ENCODE results near the gene PRDM10. TPM values are rescaled to one million over a fixed set of nuclear protein-coding genes. Genes with fewer than 3 reads are reported as not detected.
"Not testable (repeated sequence)": the region's sequence is repeated elsewhere in the genome, so short reads cannot be mapped to it uniquely, and the experiment has no call there.

Gene PRDM10
- total RNA-seq, 1 donor from 2014 or later = 48.1 TPM

DNA sequence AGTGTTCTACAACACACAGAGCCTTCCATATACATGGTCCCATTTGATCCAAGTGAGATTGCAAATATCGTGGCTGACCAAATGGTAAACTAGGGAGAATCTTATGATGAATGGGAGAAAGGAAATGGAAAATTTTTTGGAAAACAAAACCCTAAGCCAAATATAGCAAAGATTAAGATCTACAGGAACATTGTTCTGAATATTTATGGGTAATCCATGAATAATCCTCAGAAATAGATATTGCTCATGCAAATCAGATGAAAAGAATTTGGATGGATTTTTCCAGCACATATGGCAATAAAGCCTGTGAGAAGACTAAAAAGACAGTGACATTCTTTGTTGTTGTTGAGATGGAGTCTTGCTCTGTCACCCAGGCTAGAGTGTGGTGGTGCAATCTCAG lies 21.7 kb upstream of the PRDM10 start:
- TF ChIP-seq, protein P1, sequence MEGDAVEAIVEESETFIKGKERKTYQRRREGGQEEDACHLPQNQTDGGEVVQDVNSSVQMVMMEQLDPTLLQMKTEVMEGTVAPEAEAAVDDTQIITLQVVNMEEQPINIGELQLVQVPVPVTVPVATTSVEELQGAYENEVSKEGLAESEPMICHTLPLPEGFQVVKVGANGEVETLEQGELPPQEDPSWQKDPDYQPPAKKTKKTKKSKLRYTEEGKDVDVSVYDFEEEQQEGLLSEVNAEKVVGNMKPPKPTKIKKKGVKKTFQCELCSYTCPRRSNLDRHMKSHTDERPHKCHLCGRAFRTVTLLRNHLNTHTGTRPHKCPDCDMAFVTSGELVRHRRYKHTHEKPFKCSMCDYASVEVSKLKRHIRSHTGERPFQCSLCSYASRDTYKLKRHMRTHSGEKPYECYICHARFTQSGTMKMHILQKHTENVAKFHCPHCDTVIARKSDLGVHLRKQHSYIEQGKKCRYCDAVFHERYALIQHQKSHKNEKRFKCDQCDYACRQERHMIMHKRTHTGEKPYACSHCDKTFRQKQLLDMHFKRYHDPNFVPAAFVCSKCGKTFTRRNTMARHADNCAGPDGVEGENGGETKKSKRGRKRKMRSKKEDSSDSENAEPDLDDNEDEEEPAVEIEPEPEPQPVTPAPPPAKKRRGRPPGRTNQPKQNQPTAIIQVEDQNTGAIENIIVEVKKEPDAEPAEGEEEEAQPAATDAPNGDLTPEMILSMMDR (IDR thresholded peaks at IDR 0.05) = no peak
- intact Hi-C loops (cut with DNase I) = no loop called here
- no peak for DNase-seq (ENCODE audit: low spot score in 2 of 2)
- H3K4me1 ChIP-seq = no peaks in the 10 kb centered on the region
- no peaks in the 10 kb centered on the region for H3K27me3 ChIP-seq
- no peaks in the 10 kb centered on the region for H3K36me3 ChIP-seq
- H3K4me3 ChIP-seq = no peak overlapping the region
- H3K27ac ChIP-seq = no peak overlapping the region
- no peaks in the 10 kb centered on the region for H3K9me3 ChIP-seq

DNA sequence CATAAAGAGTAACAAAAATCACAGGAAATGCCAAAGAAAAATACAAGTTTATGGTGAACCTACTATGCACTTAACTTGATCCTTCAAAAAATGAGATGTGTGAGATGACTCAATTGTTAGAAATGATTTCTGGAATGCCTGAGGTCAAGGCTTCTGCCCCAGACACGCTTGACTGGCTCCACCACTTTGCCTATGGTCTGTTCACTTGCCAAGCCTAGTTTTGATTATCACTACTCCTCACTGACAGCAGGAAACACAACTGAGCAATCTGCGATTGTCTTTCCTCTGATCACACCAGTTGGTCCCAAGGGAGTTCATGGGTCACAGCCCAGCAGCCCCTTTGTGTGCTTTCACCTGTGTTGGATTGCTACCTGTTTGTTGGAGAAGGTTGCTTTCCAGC lies 20.6 kb upstream of the PRDM10 start:
- intact Hi-C loops (cut with DNase I) = no loop called here
- H3K4me1 ChIP-seq = no peaks in the 10 kb centered on the region
- TF ChIP-seq, protein P1 (IDR thresholded peaks at IDR 0.05) = no peak
- H3K9me3 ChIP-seq = no peaks in the 10 kb centered on the region
- H3K36me3 ChIP-seq = no peaks in the 10 kb centered on the region
- DNase-seq (ENCODE audit: low spot score in 2 of 2) = no peak
- no peak overlapping the region for H3K4me3 ChIP-seq
- no peaks in the 10 kb centered on the region for H3K27me3 ChIP-seq
- no peak overlapping the region for H3K27ac ChIP-seq

DNA sequence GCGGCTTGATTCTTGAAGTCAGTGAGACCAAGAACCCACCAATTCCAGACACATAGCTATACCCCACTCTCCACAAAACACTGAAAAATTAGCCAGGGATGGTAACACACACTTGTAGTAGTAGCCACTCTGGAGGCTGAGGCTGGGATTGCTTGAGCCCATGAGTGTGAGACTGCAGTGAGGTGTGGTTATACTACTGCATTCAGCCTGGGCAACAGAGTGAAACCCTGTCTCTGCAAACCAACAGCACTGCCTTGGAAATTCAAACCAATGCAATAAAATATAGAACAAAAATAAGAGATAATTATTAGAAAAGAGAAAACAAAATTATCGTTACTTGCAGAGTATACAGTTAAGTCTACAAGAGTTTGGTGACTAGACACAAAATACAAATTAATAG lies 20.2 kb upstream of the PRDM10 start:
- DNase-seq (ENCODE audit: low spot score in 2 of 2) = no peak
- no peaks in the 10 kb centered on the region for H3K27me3 ChIP-seq
- no peaks in the 10 kb centered on the region for H3K4me1 ChIP-seq
- H3K4me3 ChIP-seq = no peak overlapping the region
- H3K36me3 ChIP-seq = no peaks in the 10 kb centered on the region
- intact Hi-C loops (cut with DNase I) = no loop called here
- H3K27ac ChIP-seq = no peak overlapping the region
- TF ChIP-seq, protein P1 (IDR thresholded peaks at IDR 0.05) = no peak
- H3K9me3 ChIP-seq = no peaks in the 10 kb centered on the region

DNA sequence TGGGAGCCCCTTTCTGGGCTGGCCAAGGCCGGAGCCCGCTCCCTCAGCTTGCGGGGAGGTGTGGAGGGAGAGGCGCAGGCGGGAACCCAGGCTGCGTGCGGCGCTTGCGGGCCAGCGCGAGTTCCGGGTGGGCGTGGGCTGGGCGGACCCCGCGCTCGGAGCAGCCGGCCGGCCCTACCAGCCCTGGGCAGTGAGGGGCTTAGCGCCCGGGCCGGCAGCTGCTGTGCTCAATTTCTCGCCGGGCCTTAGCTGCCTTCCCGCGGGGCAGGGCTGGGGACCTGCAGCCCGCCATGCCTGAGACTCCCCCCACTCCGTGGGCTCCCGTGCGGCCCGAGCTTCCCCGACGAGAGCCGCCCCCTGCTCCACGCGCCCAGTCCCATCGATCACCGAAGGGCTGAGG lies 19.0 kb upstream of the PRDM10 start:
- intact Hi-C loops (cut with DNase I) = not testable (repeated sequence)

DNA sequence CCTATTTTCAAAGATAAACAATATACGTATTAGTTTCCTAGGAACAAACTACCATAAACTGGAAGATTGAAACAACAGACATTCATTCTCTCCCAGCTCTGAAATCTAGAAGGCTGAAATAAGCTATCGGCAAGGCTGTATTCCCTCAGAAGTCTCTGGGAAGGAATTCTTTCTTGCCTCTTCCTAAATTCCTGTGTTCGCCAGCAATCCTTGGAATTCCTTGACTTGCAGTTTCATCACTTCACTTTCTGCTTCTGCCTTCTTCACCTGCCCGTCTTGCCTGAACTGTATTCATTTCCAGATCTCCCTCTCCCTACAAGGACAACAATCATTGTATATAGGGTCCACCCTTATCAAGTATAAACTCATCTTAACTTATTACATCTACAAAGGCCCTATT lies 17.7 kb upstream of the PRDM10 start:
- TF ChIP-seq, protein P1 (IDR thresholded peaks at IDR 0.05) = no peak
- Histone ChIP-seq H3K36me3 (no peaks in the 10 kb centered on the region), H3K4me1 (no peaks in the 10 kb centered on the region), H3K27ac (no peak overlapping the region), H3K4me3 (no peak overlapping the region), H3K9me3 (no peaks in the 10 kb centered on the region), H3K27me3 (no peaks in the 10 kb centered on the region)
- intact Hi-C loops (cut with DNase I) = no loop called here
- DNase-seq (ENCODE audit: low spot score in 2 of 2) = no peak

More for the DNA sequence above, 19.0 kb upstream of the PRDM10 start:
- not testable (repeated sequence) for H3K4me3 ChIP-seq; DNase-seq (ENCODE audit: low spot score in 2 of 2); H3K36me3 ChIP-seq; H3K27ac ChIP-seq; H3K27me3 ChIP-seq; H3K4me1 ChIP-seq; H3K9me3 ChIP-seq

DNA sequence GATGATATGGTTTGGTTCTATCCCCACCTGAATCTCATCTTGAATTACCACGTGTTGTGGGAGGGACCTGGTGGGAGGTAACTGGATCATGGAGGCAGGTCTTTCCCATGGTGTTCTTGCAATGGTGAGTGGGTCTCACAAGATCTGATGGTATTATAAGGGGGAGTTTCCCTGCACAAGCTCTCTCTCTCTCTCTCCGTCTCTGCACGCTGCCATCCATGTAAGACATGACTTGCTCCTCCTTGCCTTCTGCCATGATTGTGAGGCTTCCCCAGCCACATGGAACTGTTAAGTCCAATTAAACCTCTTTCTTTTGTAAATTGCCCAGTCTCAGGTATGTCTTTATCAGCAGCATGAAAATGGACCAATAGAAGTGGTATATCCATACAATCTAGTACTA lies 13.2 kb upstream of the PRDM10 start:
- H3K27me3 ChIP-seq; intact Hi-C loops (cut with DNase I): not testable (repeated sequence)

DNA sequence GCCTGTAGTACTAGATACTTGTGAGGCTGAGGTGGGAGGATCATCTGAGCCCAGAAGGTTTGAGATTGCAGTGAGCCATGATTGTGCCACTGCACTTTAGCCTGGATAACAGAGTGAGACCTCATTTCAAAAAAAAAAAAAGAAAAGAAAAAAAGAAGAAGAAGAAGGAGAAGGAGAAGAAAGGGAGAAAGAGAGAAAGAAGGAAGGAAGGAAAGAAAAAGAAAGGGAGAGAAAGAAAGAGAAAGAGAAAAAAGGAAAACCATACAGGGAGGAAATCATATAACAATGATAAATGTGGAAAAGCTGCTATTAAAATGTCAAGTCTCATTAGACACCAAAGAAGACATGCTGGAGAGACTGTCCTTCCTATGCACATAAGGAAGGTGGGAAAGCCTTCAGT lies 5.7 kb upstream of the PRDM10 start:
- intact Hi-C loops (cut with DNase I) = no loop called here
- DNase-seq (ENCODE audit: low spot score in 2 of 2) = no peak
- Histone ChIP-seq H3K36me3 (no peaks in the 10 kb centered on the region), H3K27me3 (no peaks in the 10 kb centered on the region), H3K4me3 (no peak overlapping the region), H3K27ac (no peak overlapping the region), H3K4me1 (peaks cover 0 to 7% of the 10 kb centered on the region in 2 donors), H3K9me3 (no peaks in the 10 kb centered on the region)
- TF ChIP-seq, protein P1 (IDR thresholded peaks at IDR 0.05) = no peak

More for the DNA sequence above, 13.2 kb upstream of the PRDM10 start:
- H3K36me3 ChIP-seq; H3K9me3 ChIP-seq; H3K4me1 ChIP-seq; H3K4me3 ChIP-seq; H3K27ac ChIP-seq; DNase-seq (ENCODE audit: low spot score in 2 of 2): not testable (repeated sequence)
